H1 (cell line): ENCODE data around the gene PTS. TPM values are rescaled to one million over a fixed set of nuclear protein-coding genes. Genes with fewer than 3 reads are reported as not detected.

Experiments used
- ATF2 ChIP-seq: IDR thresholded peaks from 2 replicates; pipeline ENCODE4 v1.6.1; 2012; ENCODE audit warnings: low read length, inconsistent platforms
- KDM1A ChIP-seq: fragments of 200-600, 300-600 bp; sonication (generic); IDR thresholded peaks from 2 replicates; pipeline ENCODE4 v1.7.1; 2016; ENCODE audit warnings: mild to moderate bottlenecking, low read length, borderline replicate concordance
- SP2 ChIP-seq: IDR thresholded peaks from 2 replicates; pipeline ENCODE4 v1.6.1; 2012; ENCODE audit warnings: mild to moderate bottlenecking, low read length, inconsistent platforms
- polyA plus RNA-seq, 7 experiments: library from polyadenylated mRNA; depleted of rRNA in 3 of 7; stranded (reverse) in 5 of 7; unstranded in 2 of 7; fragments of >200 nt in 5 of 7; fragments of 200-250 nt in 2 of 7; gene quantifications; 1 replicate in 5 of 7; 2 replicates in 1 of 7; 4 replicates in 1 of 7; pipeline versions ENCODE4 v1.2.1 to v1.2.3, GENCODE V29; 2011 to 2013; ENCODE audit warnings: missing spikeins in 2 of 7, mixed read lengths in 2 of 7
- total RNA-seq: library from RNA; stranded (reverse); fragmentation: NEBNext Ultra II Directional; extraction: Animal tissue kit (Norgen Biotek cat#: 25700); gene quantifications from 2 replicates; pipeline ENCODE4 v1.2.1, GENCODE V29; 2021
- TF ChIP-seq, protein P1 (sequence below): fragments of 300-600 bp; sonication (generic); IDR thresholded peaks from 2 replicates; pipeline ENCODE4 v1.7.1; 2012; ENCODE audit warnings: low read length, moderate library complexity, mild to moderate bottlenecking, inconsistent platforms; ENCODE audit not compliant: insufficient replicate concordance

The PTS gene
- total and polyA plus RNA-seq, 2 of the 8 experiments (the other 6 are each of a cell fraction or from before 2014, with no cell fraction given): 18.3 to 25.9 TPM

- TF ChIP-seq SP2: no peak
- no peak for TF ChIP-seq KDM1A
- TF ChIP-seq ATF2: no peak
- TF ChIP-seq, protein P1, sequence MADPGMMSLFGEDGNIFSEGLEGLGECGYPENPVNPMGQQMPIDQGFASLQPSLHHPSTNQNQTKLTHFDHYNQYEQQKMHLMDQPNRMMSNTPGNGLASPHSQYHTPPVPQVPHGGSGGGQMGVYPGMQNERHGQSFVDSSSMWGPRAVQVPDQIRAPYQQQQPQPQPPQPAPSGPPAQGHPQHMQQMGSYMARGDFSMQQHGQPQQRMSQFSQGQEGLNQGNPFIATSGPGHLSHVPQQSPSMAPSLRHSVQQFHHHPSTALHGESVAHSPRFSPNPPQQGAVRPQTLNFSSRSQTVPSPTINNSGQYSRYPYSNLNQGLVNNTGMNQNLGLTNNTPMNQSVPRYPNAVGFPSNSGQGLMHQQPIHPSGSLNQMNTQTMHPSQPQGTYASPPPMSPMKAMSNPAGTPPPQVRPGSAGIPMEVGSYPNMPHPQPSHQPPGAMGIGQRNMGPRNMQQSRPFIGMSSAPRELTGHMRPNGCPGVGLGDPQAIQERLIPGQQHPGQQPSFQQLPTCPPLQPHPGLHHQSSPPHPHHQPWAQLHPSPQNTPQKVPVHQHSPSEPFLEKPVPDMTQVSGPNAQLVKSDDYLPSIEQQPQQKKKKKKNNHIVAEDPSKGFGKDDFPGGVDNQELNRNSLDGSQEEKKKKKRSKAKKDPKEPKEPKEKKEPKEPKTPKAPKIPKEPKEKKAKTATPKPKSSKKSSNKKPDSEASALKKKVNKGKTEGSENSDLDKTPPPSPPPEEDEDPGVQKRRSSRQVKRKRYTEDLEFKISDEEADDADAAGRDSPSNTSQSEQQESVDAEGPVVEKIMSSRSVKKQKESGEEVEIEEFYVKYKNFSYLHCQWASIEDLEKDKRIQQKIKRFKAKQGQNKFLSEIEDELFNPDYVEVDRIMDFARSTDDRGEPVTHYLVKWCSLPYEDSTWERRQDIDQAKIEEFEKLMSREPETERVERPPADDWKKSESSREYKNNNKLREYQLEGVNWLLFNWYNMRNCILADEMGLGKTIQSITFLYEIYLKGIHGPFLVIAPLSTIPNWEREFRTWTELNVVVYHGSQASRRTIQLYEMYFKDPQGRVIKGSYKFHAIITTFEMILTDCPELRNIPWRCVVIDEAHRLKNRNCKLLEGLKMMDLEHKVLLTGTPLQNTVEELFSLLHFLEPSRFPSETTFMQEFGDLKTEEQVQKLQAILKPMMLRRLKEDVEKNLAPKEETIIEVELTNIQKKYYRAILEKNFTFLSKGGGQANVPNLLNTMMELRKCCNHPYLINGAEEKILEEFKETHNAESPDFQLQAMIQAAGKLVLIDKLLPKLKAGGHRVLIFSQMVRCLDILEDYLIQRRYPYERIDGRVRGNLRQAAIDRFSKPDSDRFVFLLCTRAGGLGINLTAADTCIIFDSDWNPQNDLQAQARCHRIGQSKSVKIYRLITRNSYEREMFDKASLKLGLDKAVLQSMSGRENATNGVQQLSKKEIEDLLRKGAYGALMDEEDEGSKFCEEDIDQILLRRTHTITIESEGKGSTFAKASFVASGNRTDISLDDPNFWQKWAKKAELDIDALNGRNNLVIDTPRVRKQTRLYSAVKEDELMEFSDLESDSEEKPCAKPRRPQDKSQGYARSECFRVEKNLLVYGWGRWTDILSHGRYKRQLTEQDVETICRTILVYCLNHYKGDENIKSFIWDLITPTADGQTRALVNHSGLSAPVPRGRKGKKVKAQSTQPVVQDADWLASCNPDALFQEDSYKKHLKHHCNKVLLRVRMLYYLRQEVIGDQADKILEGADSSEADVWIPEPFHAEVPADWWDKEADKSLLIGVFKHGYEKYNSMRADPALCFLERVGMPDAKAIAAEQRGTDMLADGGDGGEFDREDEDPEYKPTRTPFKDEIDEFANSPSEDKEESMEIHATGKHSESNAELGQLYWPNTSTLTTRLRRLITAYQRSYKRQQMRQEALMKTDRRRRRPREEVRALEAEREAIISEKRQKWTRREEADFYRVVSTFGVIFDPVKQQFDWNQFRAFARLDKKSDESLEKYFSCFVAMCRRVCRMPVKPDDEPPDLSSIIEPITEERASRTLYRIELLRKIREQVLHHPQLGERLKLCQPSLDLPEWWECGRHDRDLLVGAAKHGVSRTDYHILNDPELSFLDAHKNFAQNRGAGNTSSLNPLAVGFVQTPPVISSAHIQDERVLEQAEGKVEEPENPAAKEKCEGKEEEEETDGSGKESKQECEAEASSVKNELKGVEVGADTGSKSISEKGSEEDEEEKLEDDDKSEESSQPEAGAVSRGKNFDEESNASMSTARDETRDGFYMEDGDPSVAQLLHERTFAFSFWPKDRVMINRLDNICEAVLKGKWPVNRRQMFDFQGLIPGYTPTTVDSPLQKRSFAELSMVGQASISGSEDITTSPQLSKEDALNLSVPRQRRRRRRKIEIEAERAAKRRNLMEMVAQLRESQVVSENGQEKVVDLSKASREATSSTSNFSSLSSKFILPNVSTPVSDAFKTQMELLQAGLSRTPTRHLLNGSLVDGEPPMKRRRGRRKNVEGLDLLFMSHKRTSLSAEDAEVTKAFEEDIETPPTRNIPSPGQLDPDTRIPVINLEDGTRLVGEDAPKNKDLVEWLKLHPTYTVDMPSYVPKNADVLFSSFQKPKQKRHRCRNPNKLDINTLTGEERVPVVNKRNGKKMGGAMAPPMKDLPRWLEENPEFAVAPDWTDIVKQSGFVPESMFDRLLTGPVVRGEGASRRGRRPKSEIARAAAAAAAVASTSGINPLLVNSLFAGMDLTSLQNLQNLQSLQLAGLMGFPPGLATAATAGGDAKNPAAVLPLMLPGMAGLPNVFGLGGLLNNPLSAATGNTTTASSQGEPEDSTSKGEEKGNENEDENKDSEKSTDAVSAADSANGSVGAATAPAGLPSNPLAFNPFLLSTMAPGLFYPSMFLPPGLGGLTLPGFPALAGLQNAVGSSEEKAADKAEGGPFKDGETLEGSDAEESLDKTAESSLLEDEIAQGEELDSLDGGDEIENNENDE: no peak
- TF ChIP-seq, all 59 proteins: peak for 0
Observed at GRCh38 chr11:112186304-112186703, 39.9 kb upstream of the PTS start (continued).
